Breast epithelium (tissue), 4 donors: Measurements from ENCODE around the gene LMBR1. TPM values are rescaled to one million over a fixed set of nuclear protein-coding genes. Genes with fewer than 3 reads are reported as not detected.

Experiments used
- DNase-seq, 2 donors: peaks; one replicate each; pipeline ENCODE4 v3.0.0-alpha.2; 2019; ENCODE audit warnings: low spot score in 2 of 2
- H3K27ac ChIP-seq, 2 donors: fragments of 200-600 bp; sonication (generic) in 1 of 2; one replicate each; pipeline ENCODE4 v1.5.1; 2016 to 2019; ENCODE audit warnings: mild to moderate bottlenecking in 1 of 2
- H3K27me3 ChIP-seq, 2 donors: fragments of 200-600 bp; sonication (generic) in 1 of 2; one replicate each; pipeline versions ENCODE4 v1.5.1 to v1.6.0; 2017 to 2019; ENCODE audit warnings: control low read depth in 1 of 2, mild to moderate bottlenecking in 1 of 2
- H3K36me3 ChIP-seq: fragments of 200-600 bp; one replicate; pipeline ENCODE4 v1.5.1; 2019
- H3K4me1 ChIP-seq, 2 donors: fragments of 200-600 bp; sonication (generic); one replicate each; pipeline ENCODE4 v1.5.1; 2016 to 2019; ENCODE audit warnings: control low read depth in 1 of 2
- H3K4me3 ChIP-seq, 3 donors: fragments of 200-600 bp; sonication (generic); 1 replicate in 2 of 3; 2 replicates in 1 of 3; pipeline ENCODE4 v1.5.1; 2016 to 2019; ENCODE audit warnings: mild to moderate bottlenecking in 3 of 3, moderate library complexity in 2 of 3
- H3K9me3 ChIP-seq, 2 donors: fragments of 200-600 bp; sonication (generic) in 1 of 2; one replicate each; pipeline ENCODE4 v1.5.1; 2016 to 2019; ENCODE audit warnings: control low read depth in 1 of 2
- CTCF ChIP-seq, 3 donors: fragments of 450-650 bp; IDR thresholded peaks; one replicate each; pipeline ENCODE4 v1.5.1; 2016 to 2017; ENCODE audit warnings: antibody characterized with exemption in 3 of 3, mild to moderate bottlenecking in 3 of 3, moderate library complexity in 3 of 3
- POLR2A ChIP-seq: fragments of 450-650 bp; IDR thresholded peaks from one replicate; pipeline ENCODE4 v1.6.1; 2016; ENCODE audit warnings: antibody characterized with exemption, mild to moderate bottlenecking, moderate library complexity
- POLR2AphosphoS5 ChIP-seq, 3 donors: sonication (generic); formaldehyde crosslinking; IDR thresholded peaks; one replicate each; pipeline ENCODE4 v1.6.1; 2017; ENCODE audit warnings: antibody characterized with exemption in 3 of 3
- intact Hi-C: fragments of 100-400 bp; cut with DNase I; formaldehyde crosslinking; loops from one replicate; pipeline ENCODE4 v1.15.1; 2023; ENCODE audit warnings: low total_unique reads
- total RNA-seq, 3 donors: library from RNA; depleted of rRNA; stranded (reverse); fragments of >200 nt; gene quantifications; one replicate each; pipeline ENCODE4 v1.1.0, GENCODE V29; 2016

LMBR1 gene
- total RNA-seq, 3 donors from 2014 or later = 69.0 to 90.6 (median 88.8) TPM

DNA sequence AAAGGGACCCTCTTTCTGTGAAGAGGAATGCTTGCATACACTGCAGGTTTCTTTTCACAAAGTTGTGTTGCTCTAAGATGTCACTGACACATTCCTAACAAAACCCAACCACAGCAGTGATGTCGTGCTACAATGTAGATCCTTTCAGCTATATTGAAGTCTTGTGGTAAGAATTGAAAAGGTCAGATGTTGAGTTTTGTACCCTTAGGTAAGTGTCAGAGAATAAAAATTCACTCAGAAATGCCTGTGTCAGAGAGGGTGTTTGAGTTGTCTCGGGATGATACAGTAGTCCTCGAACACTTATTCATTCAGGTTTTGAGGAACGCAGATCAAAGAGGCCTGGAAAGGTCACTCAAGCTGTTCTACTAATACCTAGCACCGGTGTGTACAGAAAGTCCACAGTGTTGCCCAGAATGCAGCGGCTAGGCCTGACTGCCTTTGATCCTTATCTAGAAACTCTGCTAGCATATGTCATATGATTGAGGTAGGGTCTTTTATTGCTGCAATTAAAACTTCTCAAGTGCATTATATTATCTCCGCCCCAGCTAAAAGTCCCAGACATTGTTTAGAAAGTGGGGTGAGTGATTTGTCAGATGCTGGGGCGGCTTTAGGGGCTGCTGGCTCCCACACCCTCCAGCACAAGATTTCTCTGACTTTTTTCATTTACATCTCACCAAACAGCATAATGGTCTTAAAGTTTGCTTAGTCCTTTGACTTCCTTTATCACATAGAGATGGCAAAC is 226.4 kb downstream of the LMBR1 start:
- no peak overlapping the region for H3K27ac ChIP-seq
- H3K36me3 ChIP-seq = no peaks in the 10 kb centered on the region
- H3K4me1 ChIP-seq = no peaks in the 10 kb centered on the region
- no peaks in the 10 kb centered on the region for H3K27me3 ChIP-seq
- intact Hi-C loops = no loop called here
- no peaks in the 10 kb centered on the region for H3K9me3 ChIP-seq
- no peak for DNase-seq
- H3K4me3 ChIP-seq = no peak overlapping the region
- TF ChIP-seq CTCF (IDR thresholded peaks at IDR 0.05) = no peak
- no peak for TF ChIP-seq POLR2A
- TF ChIP-seq POLR2AphosphoS5 (IDR thresholded peaks at IDR 0.05) = no peak

- no peak for DNase-seq
- Histone ChIP-seq H3K4me3 (no peak overlapping the region), H3K36me3 (no peaks in the 10 kb centered on the region), H3K27me3 (no peaks in the 10 kb centered on the region), H3K27ac (no peak overlapping the region), H3K4me1 (no peaks in the 10 kb centered on the region), H3K9me3 (no peaks in the 10 kb centered on the region)
- no peak for TF ChIP-seq POLR2AphosphoS5 (IDR thresholded peaks at IDR 0.05)
- TF ChIP-seq POLR2A = no peak
- TF ChIP-seq CTCF (IDR thresholded peaks at IDR 0.05) = no peak
- intact Hi-C loops = no loop called here
Measured at GRCh38 chr7:156665101-156665500, 227.9 kb downstream of the LMBR1 start.

DNA sequence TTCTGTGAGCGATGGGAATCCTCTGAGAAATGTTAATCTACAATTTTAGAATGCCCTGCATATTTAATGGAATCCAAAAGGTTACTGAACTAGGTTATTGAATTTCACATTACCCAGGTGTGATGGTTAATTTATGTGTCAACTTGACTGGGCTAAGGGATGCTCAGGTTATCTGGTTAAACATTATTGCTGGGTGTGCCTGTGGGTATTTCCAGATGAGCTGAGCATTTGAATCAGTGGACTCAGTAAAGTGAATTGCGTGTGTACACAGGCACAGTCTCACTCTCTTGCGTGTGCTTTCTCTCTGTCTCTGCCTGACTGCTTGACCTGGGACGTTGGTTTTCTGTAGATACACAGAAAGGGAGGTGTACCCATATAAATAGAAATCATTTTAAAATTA is 230.7 kb downstream of the LMBR1 start:
- Histone ChIP-seq H3K4me3 (no peak overlapping the region), H3K9me3 (no peaks in the 10 kb centered on the region), H3K36me3 (no peaks in the 10 kb centered on the region), H3K27ac (no peak overlapping the region), H3K4me1 (no peaks in the 10 kb centered on the region), H3K27me3 (no peaks in the 10 kb centered on the region)
- TF ChIP-seq CTCF (IDR thresholded peaks at IDR 0.05) = no peak
- intact Hi-C loops = no loop called here
- DNase-seq = no peak

GRCh38 chr7:156661637-156662036 is 231.3 kb downstream of the LMBR1 start:
- intact Hi-C loops = no loop called here
- H3K27me3 ChIP-seq = no peaks in the 10 kb centered on the region
- no peak overlapping the region for H3K27ac ChIP-seq
- TF ChIP-seq CTCF (IDR thresholded peaks at IDR 0.05) (no peak), POLR2AphosphoS5 (IDR thresholded peaks at IDR 0.05) (no peak), POLR2A (no peak)
- H3K36me3 ChIP-seq = no peaks in the 10 kb centered on the region
- H3K4me3 ChIP-seq = no peak overlapping the region
- H3K9me3 ChIP-seq = no peaks in the 10 kb centered on the region
- no peaks in the 10 kb centered on the region for H3K4me1 ChIP-seq
- DNase-seq = no peak

DNA sequence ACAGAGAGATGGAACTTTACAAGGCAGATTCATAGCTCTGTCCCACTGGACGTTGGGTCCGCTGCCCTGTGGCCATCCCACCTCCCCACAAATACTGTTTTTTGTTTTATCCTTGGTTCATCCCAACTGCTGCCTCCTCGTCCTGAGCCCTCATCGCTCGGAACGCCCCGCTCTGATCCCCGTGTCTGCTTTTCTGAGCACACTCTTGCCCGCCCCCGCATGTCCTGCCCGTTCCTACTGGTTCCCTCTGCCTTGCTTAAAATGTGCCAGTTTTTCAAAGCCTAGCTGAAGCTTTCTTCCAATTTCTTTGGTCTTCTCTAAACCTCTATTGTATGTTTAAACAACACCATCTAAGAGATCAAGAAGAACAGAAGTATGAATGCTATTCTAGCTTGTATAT is 233.0 kb downstream of the LMBR1 start:
- DNase-seq = no peak

More for the DNA sequence above, 233.0 kb downstream of the LMBR1 start:
- no peaks in the 10 kb centered on the region for H3K36me3 ChIP-seq
- TF ChIP-seq CTCF (IDR thresholded peaks at IDR 0.05) = no peak
- no peak for TF ChIP-seq POLR2AphosphoS5 (IDR thresholded peaks at IDR 0.05)
- no peak for TF ChIP-seq POLR2A
- no peaks in the 10 kb centered on the region for H3K4me1 ChIP-seq
- H3K4me3 ChIP-seq = peak overlapping the region in 1 of 3 donors; percentile 16
- H3K9me3 ChIP-seq = no peaks in the 10 kb centered on the region
- no peak overlapping the region for H3K27ac ChIP-seq
- H3K27me3 ChIP-seq = no peaks in the 10 kb centered on the region
- intact Hi-C loops = no loop called here
